Measurements from ENCODE around the gene PPP1R15B.

The PPP1R15B gene

GRCh38 chr1:204414016-204414415, 2.4 kb upstream of the PPP1R15B start:
- Histone ChIP-seq H3K4me3 (replicated peaks; ENCODE audit: insufficient read depth, low read length) (no peak overlapping the region), H3K27me3 (ENCODE audit: insufficient read depth, poor library complexity, severe bottlenecking) (no peaks in the 10 kb centered on the region), H3K27ac (replicated peaks) (peak overlapping the region; percentile 93)
- DNase-seq (ENCODE audit: low read depth in 1 of 2, low spot score in 1 of 2): peak in 1 of 2 experiments; percentile 52
- TF ChIP-seq CTCF (IDR thresholded peaks at IDR 0.05; ENCODE audit: insufficient read depth, low read length): no peak
- no peak for TF ChIP-seq GABPA (IDR thresholded peaks at IDR 0.05; ENCODE audit: low read depth)
- no peak for TF ChIP-seq SPI1 (IDR thresholded peaks at IDR 0.05; ENCODE audit: borderline replicate concordance, low read depth)
- TF ChIP-seq REST (IDR thresholded peaks at IDR 0.05; ENCODE audit: insufficient replicate concordance, low read depth): no peak

GRCh38 chr1:204413170-204413535, 1.5 kb upstream of the PPP1R15B start:
- no peak for DNase-seq (ENCODE audit: low read depth in 1 of 2, low spot score in 1 of 2)
- no peak for TF ChIP-seq REST (IDR thresholded peaks at IDR 0.05; ENCODE audit: insufficient replicate concordance, low read depth)
- TF ChIP-seq CTCF (IDR thresholded peaks at IDR 0.05; ENCODE audit: insufficient read depth, low read length): no peak
- no peak for TF ChIP-seq SPI1 (IDR thresholded peaks at IDR 0.05; ENCODE audit: borderline replicate concordance, low read depth)
- TF ChIP-seq GABPA (IDR thresholded peaks at IDR 0.05; ENCODE audit: low read depth): no peak
- no peak for TF ChIP-seq POLR2AphosphoS5 (IDR thresholded peaks at IDR 0.05; ENCODE audit: low read depth)
- H3K27me3 ChIP-seq (ENCODE audit: insufficient read depth, poor library complexity, severe bottlenecking): no peaks in the 10 kb centered on the region
- no peak overlapping the region for H3K4me3 ChIP-seq (replicated peaks; ENCODE audit: insufficient read depth, low read length)
- H3K27ac ChIP-seq (replicated peaks): peak overlapping the region; percentile 93

- TF ChIP-seq CTCF (IDR thresholded peaks at IDR 0.05; ENCODE audit: insufficient read depth, low read length) (no peak), SPI1 (IDR thresholded peaks at IDR 0.05; ENCODE audit: borderline replicate concordance, low read depth) (no peak), GABPA (IDR thresholded peaks at IDR 0.05; ENCODE audit: low read depth) (no peak; the same call in 1 of the 2 replicates), POLR2AphosphoS5 (IDR thresholded peaks at IDR 0.05; ENCODE audit: low read depth) (no peak), REST (IDR thresholded peaks at IDR 0.05; ENCODE audit: insufficient replicate concordance, low read depth) (no peak)
- peak overlapping the region; percentile 93 for H3K27ac ChIP-seq (replicated peaks)
- peak overlapping the region; percentile 71 for H3K4me3 ChIP-seq (replicated peaks; ENCODE audit: insufficient read depth, low read length)
- no peaks in the 10 kb centered on the region for H3K27me3 ChIP-seq (ENCODE audit: insufficient read depth, poor library complexity, severe bottlenecking)
- peak in 1 of 2 experiments; percentile 48 for DNase-seq (ENCODE audit: low read depth in 1 of 2, low spot score in 1 of 2)
Measured at GRCh38 chr1:204410688-204411450, 748 bp downstream of the PPP1R15B start.
